GM23338 (cell line): Measurements from ENCODE around the gene ZFAND6. TPM values are rescaled to one million over a fixed set of nuclear protein-coding genes. Genes with fewer than 3 reads are reported as not detected.

Source experiments
- ATAC-seq: fragments of 200-7000 bp; cut with Tn5 transposase; 3 replicates; pipeline ENCODE4 v1.9.1; 2020
- DNase-seq: peaks from one replicate; pipeline ENCODE4 v3.0.0-alpha.2; 2015; ENCODE audit warnings: low spot score
- H2AFZ ChIP-seq: fragments of 200-600 bp; sonication (generic); 2 replicates; pipeline ENCODE4 v1.8.0; 2016; ENCODE audit warnings: antibody characterized with exemption, mild to moderate bottlenecking, moderate library complexity
- H3F3A ChIP-seq: fragments of 200-600 bp; sonication (generic); replicated peaks from 2 replicates; pipeline ENCODE4 v1.8.0; 2017; ENCODE audit warnings: antibody characterized with exemption, mixed run types, low read depth
- H3K27ac ChIP-seq: fragments of 200-600 bp; sonication (generic); 2 replicates; pipeline ENCODE4 v1.6.1; 2016; ENCODE audit warnings: low read depth
- H3K27me3 ChIP-seq: fragments of 200-600 bp; sonication (generic); 2 replicates; pipeline ENCODE4 v1.8.0; 2016; ENCODE audit warnings: mild to moderate bottlenecking, mixed run types, moderate library complexity; ENCODE audit not compliant: insufficient read depth
- H3K36me3 ChIP-seq: fragments of 200-600 bp; sonication (generic); 2 replicates; pipeline ENCODE4 v1.8.0; 2016; ENCODE audit warnings: mild to moderate bottlenecking; ENCODE audit not compliant: insufficient read depth
- H3K4me1 ChIP-seq: fragments of 200-600 bp; sonication (generic); 2 replicates; pipeline ENCODE4 v1.8.0; 2016; ENCODE audit warnings: mild to moderate bottlenecking, moderate library complexity; ENCODE audit not compliant: insufficient read depth
- H3K4me2 ChIP-seq: fragments of 200-600 bp; sonication (generic); 2 replicates; pipeline ENCODE4 v1.7.1; 2017; ENCODE audit warnings: mixed run types
- H3K4me3 ChIP-seq: fragments of 200-600 bp; sonication (generic); 2 replicates; pipeline ENCODE4 v1.6.1; 2016; ENCODE audit warnings: mixed run types
- H3K79me2 ChIP-seq: fragments of 200-600 bp; sonication (generic); replicated peaks from 2 replicates; pipeline ENCODE4 v1.8.0; 2017; ENCODE audit warnings: mild to moderate bottlenecking; ENCODE audit not compliant: insufficient read depth
- H3K9me2 ChIP-seq: fragments of 200-600 bp; sonication (generic); 2 replicates; pipeline ENCODE4 v1.8.0; 2017; ENCODE audit not compliant: insufficient read depth
- H4K20me1 ChIP-seq: fragments of 200-600 bp; sonication (generic); replicated peaks from 2 replicates; pipeline ENCODE4 v1.8.0; 2017; ENCODE audit warnings: mild to moderate bottlenecking; ENCODE audit not compliant: insufficient read depth
- H3K27ac Mint-ChIP-seq: 2 replicates; pipeline ENCODE4 v1.8.0; 2020; ENCODE audit warnings: inconsistent platforms, mild to moderate bottlenecking, moderate library complexity, mixed read lengths
- H3K27me3 Mint-ChIP-seq: 3 replicates; pipeline ENCODE4 v1.8.0; 2022; ENCODE audit warnings: low read depth, mild to moderate bottlenecking, moderate library complexity, mixed read lengths, inconsistent platforms; ENCODE audit not compliant: insufficient read depth, poor library complexity
- H3K36me3 Mint-ChIP-seq: 3 replicates; pipeline ENCODE4 v1.8.0; 2021; ENCODE audit warnings: low read depth, mild to moderate bottlenecking, inconsistent platforms, moderate library complexity, mixed read lengths
- H3K4me1 Mint-ChIP-seq: 3 replicates; pipeline ENCODE4 v1.8.0; 2020; ENCODE audit warnings: mild to moderate bottlenecking, inconsistent platforms, mixed read lengths
- H3K4me3 Mint-ChIP-seq: 3 replicates; pipeline ENCODE4 v1.8.0; 2021; ENCODE audit warnings: moderate library complexity, mild to moderate bottlenecking, inconsistent platforms, mixed read lengths
- H3K9me3 Mint-ChIP-seq: 3 replicates; pipeline ENCODE4 v1.8.0; 2020; ENCODE audit warnings: moderate library complexity, mild to moderate bottlenecking, inconsistent platforms, mixed read lengths
- CREB1 ChIP-seq: fragments of 250-450 bp; sonication (Bioruptor Pico); IDR thresholded peaks from 2 replicates; pipeline ENCODE4 v1.5.0; 2020; ENCODE audit warnings: low read depth, mild to moderate bottlenecking, moderate library complexity
- ETS1 ChIP-seq: IDR thresholded peaks from 2 replicates; pipeline ENCODE4 v1.6.1; 2016; ENCODE audit warnings: antibody characterized with exemption
- EZH2 ChIP-seq: fragments of 200-600 bp; sonication (generic); IDR thresholded peaks from one replicate; pipeline ENCODE4 v1.8.0; 2017; ENCODE audit warnings: antibody characterized with exemption, mild to moderate bottlenecking, low read depth; ENCODE audit not compliant: unreplicated experiment
- JUNB ChIP-seq: IDR thresholded peaks from one replicate; pipeline ENCODE4 v1.6.1; 2016; ENCODE audit warnings: antibody characterized with exemption; ENCODE audit not compliant: unreplicated experiment
- STAT1 ChIP-seq: IDR thresholded peaks from one replicate; pipeline ENCODE4 v1.6.1; 2016; ENCODE audit warnings: antibody characterized with exemption; ENCODE audit not compliant: unreplicated experiment
- ZNF114 ChIP-seq: fragments of 250-450 bp; sonication (Bioruptor Pico); IDR thresholded peaks from 2 replicates; pipeline ENCODE4 v1.5.0; 2020; ENCODE audit warnings: mild to moderate bottlenecking, moderate library complexity
- ZNF462 ChIP-seq: fragments of 250-450 bp; sonication (Bioruptor Pico); IDR thresholded peaks from 2 replicates; pipeline ENCODE4 v1.5.0; 2020; ENCODE audit warnings: mild to moderate bottlenecking, moderate library complexity
- polyA plus RNA-seq: library from polyadenylated mRNA; unstranded; fragments of >200 nt; fragmentation: Nextera tagmentation; extraction: Ambion mirVana; gene quantifications from 2 replicates; pipeline ENCODE4 v1.2.1, GENCODE V29; 2016
- total RNA-seq: library from RNA; depleted of rRNA; stranded (reverse); fragments of >200 nt; shearing (Covaris generic); gene quantifications from 2 replicates; pipeline ENCODE4 v1.2.3, GENCODE V29; 2014
- TF ChIP-seq, protein P1 (sequence below): IDR thresholded peaks from one replicate; pipeline ENCODE4 v1.6.1; 2018; ENCODE audit warnings: antibody characterized with exemption; ENCODE audit not compliant: unreplicated experiment

ZFAND6 gene
- total and polyA plus RNA-seq, 2 experiments from 2014 or later: 205 to 292 TPM

- TF ChIP-seq, protein P1, sequence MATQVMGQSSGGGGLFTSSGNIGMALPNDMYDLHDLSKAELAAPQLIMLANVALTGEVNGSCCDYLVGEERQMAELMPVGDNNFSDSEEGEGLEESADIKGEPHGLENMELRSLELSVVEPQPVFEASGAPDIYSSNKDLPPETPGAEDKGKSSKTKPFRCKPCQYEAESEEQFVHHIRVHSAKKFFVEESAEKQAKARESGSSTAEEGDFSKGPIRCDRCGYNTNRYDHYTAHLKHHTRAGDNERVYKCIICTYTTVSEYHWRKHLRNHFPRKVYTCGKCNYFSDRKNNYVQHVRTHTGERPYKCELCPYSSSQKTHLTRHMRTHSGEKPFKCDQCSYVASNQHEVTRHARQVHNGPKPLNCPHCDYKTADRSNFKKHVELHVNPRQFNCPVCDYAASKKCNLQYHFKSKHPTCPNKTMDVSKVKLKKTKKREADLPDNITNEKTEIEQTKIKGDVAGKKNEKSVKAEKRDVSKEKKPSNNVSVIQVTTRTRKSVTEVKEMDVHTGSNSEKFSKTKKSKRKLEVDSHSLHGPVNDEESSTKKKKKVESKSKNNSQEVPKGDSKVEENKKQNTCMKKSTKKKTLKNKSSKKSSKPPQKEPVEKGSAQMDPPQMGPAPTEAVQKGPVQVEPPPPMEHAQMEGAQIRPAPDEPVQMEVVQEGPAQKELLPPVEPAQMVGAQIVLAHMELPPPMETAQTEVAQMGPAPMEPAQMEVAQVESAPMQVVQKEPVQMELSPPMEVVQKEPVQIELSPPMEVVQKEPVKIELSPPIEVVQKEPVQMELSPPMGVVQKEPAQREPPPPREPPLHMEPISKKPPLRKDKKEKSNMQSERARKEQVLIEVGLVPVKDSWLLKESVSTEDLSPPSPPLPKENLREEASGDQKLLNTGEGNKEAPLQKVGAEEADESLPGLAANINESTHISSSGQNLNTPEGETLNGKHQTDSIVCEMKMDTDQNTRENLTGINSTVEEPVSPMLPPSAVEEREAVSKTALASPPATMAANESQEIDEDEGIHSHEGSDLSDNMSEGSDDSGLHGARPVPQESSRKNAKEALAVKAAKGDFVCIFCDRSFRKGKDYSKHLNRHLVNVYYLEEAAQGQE: no peak
Measured at GRCh38 chr15:80160570-80161156, 101.2 kb downstream of the ZFAND6 start (continued).

- H3K4me1 Mint-ChIP-seq: no peaks in the 10 kb centered on the region
- ATAC-seq (no peak), DNase-seq (no peak)
- H3K9me2 ChIP-seq: no peaks in the 10 kb centered on the region
- no peaks in the 10 kb centered on the region; the same call in 2 of the 3 replicates for H3K9me3 Mint-ChIP-seq
- H3K4me3 Mint-ChIP-seq: no peak overlapping the region
- H3K27ac ChIP-seq: no peak overlapping the region
- H3K36me3 Mint-ChIP-seq: peaks cover 27% of the 10 kb centered on the region
- no peak overlapping the region for H2AFZ ChIP-seq
- no peak overlapping the region for H3K4me2 ChIP-seq
- no peaks in the 10 kb centered on the region; the same call in none of the 2 replicates for H3K36me3 ChIP-seq
- no peak overlapping the region for H3K4me3 ChIP-seq
- no peaks in the 10 kb centered on the region for H3F3A ChIP-seq
- H3K27me3 Mint-ChIP-seq: peaks cover 7% of the 10 kb centered on the region
- no peaks in the 10 kb centered on the region for H4K20me1 ChIP-seq
- H3K79me2 ChIP-seq: no peaks in the 10 kb centered on the region
- H3K27me3 ChIP-seq: no peaks in the 10 kb centered on the region
- H3K27ac Mint-ChIP-seq: peak overlapping the region; percentile 36; the same call in 1 of the 2 replicates
- no peaks in the 10 kb centered on the region for H3K4me1 ChIP-seq
- TF ChIP-seq ZNF114 (CRISPR knock-in tag): no peak
- TF ChIP-seq, protein P1: no peak
- TF ChIP-seq STAT1: no peak
- no peak for TF ChIP-seq ETS1
- TF ChIP-seq JUNB: no peak
- no peak for TF ChIP-seq CREB1 (CRISPR knock-in tag)
- TF ChIP-seq ZNF462 (CRISPR knock-in tag): no peak
- TF ChIP-seq EZH2: no peak
Measured at GRCh38 chr15:80161468-80162016, 102.1 kb downstream of the ZFAND6 start.
